HG02852 (cell line): ENCODE data around the gene ETNK2.

ENCODE experiments used
- ATAC-seq: cut with Tn5 transposase; IDR thresholded peaks from one replicate; pipeline ENCODE4 v1.9.1; 2021; ENCODE audit warnings: mild to moderate bottlenecking, moderate library complexity; ENCODE audit not compliant: unreplicated experiment

ETNK2 gene

GRCh38 chr1:204149635-204150565 is 1.9 kb downstream of the ETNK2 start:
- no peak for ATAC-seq

- ATAC-seq = no peak
These were observed 2.7 kb downstream of the ETNK2 start for GRCh38 chr1:204149107-204149506.

- ATAC-seq = no peak
These were observed 4.1 kb downstream of the ETNK2 start for GRCh38 chr1:204147406-204148383.

- no peak for ATAC-seq
These were observed 4.9 kb downstream of the ETNK2 start for GRCh38 chr1:204146965-204147364.

- no peak for ATAC-seq
These were observed 5.5 kb downstream of the ETNK2 start for GRCh38 chr1:204146309-204146708.

GRCh38 chr1:204145033-204145504 is 6.8 kb downstream of the ETNK2 start:
- no peak for ATAC-seq

GRCh38 chr1:204143276-204144041 is 8.4 kb downstream of the ETNK2 start:
- ATAC-seq = no peak

- no peak for ATAC-seq
These were observed 9.5 kb downstream of the ETNK2 start for GRCh38 chr1:204142032-204142974.

GRCh38 chr1:204141131-204141530 is 10.7 kb downstream of the ETNK2 start:
- no peak for ATAC-seq

- no peak for ATAC-seq
These were observed 11.9 kb downstream of the ETNK2 start for GRCh38 chr1:204139952-204140351.

- no peak for ATAC-seq
These were observed 12.8 kb downstream of the ETNK2 start for GRCh38 chr1:204139088-204139487.

- no peak for ATAC-seq
These were observed 15.0 kb downstream of the ETNK2 start for GRCh38 chr1:204136814-204137213.

- no peak for ATAC-seq
These were observed 17.7 kb downstream of the ETNK2 start for GRCh38 chr1:204134103-204134502.

- ATAC-seq = no peak
These were observed 19.1 kb downstream of the ETNK2 start for GRCh38 chr1:204132718-204133117.

- ATAC-seq = no peak
These were observed 19.9 kb downstream of the ETNK2 start for GRCh38 chr1:204131978-204132377.

- ATAC-seq = no peak
These were observed 20.6 kb downstream of the ETNK2 start for GRCh38 chr1:204130981-204131892.

GRCh38 chr1:204130178-204130577 is 21.7 kb downstream of the ETNK2 start:
- ATAC-seq = no peak
